ENCODE results near the gene RPRD2.
"Not testable (repeated sequence)": the region's sequence is repeated elsewhere in the genome, so short reads cannot be mapped to it uniquely, and the experiment has no call there.

Gene RPRD2

DNA sequence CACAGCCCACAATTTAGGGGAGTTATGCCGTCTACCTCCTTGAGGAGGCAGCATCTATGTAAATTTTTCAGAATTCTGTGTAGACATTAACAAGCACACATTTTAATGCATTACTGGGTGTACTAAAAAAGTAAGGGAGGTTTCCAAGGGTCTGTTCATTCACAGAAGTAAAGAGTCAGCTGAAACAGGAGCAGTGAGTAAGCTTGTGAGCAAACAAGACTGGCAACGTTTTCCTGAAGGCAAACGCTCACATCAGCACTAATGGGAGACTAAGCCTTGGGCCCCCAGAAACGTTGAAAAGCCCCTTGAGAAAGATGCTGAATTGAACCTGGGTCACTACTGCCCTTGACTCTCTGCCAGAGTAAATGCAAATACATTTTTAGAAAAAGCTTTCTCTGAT lies 25.7 kb downstream of the RPRD2 start:
- no peak for DNase-seq

DNA sequence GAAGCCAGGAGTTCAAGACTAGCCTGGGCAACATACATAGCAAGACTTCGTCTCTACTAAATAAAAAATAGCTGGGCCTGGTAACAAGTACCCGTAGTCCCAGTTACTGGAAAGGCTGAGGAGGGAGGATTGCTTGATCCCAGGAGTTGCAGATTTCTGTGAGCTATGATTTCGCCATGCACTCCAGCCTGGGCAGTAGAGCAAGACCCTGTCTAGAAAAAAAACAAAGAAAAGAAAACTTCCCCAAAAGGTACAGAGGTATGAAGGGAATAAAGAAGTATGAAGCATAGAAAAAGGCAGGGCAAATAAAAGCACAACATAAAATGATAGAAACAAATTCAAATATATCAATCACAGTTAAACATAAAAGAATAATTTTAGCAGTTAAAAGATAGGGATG lies 28.7 kb downstream of the RPRD2 start:
- no peak for DNase-seq

GRCh38 chr1:150395115-150395514 lies 31.2 kb downstream of the RPRD2 start:
- DNase-seq: not testable (repeated sequence)

DNA sequence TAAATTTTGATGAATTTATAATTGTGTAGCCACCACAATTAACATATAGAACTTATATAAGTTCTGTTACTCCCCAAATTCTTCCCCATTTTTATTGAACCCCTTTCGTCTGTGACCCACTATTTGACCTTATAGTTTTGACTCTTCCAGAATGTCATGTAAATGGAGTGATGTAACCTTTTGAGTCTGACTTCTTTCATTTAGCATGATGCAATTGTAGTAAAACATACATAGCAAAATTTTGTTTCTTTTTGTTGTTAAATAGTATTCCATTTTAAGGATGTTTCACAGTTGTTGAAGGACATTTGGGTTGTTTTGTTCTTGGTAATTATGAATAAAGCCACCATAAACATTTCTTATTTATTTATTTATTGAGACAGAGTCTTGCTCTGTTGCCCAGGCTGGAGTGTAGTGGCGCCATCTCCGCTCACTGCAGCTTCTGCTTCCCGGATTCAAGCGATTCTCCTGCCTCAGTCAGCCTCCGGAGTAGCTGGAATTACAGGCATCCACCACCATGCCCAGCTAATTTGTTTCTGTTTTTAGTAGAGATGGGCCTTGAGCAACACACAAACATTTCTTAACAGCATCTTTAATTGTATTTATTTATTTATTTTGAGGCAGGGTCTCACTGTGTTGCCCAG lies 33.6 kb downstream of the RPRD2 start:
- DNase-seq: no peak

DNA sequence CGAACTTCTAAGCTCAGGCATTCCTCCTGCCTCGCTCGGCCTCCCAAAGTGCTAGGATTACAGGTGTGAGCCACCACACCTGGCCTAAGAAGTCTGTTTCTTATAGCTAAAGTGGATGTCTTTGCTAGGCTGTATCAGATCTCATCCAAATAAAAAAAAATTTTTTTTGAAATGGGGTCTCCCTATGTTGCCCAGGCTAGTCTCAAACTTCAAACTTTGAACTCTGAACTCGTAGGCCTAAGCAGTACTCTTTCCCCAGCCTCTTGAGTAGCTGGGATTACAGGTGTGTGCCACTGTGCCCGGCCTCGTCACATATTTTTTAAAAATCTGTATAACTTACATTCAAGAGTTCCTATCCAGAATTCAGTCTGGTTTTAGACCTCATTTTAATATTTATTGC lies 40.5 kb downstream of the RPRD2 start:
- no peak for DNase-seq

DNA sequence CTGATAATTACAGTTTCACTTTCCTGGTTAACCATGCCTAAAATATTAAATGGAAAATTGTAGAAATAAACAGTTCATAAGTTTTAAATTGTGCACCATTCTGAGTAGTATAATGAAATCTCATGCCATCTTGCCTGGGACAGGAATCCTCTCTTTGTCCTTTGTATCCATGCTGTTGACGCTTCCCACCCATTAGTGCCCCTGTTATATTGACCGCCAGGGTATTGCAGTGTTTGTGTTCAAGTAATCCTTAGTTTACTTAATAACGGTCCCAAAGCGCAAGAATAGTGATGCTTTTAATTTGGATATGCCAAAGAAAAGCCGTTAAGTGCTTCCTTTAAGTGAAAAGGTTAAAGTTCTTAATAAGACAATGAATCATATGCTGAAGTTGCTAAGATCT lies 41.7 kb downstream of the RPRD2 start:
- no peak for DNase-seq

DNA sequence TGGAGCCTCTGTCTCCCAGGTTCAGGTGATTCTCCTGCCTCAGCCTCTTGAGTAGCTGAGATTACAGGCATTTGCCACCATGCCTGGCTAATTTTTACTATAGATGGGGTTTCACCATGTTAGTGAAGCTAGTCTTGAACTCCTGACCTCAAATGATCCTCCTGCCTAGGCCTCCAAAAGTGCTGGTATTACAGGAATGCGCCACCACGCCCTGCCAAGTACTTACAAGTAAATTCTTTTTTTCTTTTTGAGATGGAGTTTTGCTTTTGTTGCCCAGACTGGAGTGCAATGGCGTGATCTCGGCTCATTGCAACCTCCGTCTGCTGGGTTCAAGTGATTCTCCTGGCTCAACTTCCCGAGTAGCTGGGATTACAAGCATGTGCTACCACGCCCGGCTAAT lies 42.5 kb downstream of the RPRD2 start:
- DNase-seq: peak; percentile 6

DNA sequence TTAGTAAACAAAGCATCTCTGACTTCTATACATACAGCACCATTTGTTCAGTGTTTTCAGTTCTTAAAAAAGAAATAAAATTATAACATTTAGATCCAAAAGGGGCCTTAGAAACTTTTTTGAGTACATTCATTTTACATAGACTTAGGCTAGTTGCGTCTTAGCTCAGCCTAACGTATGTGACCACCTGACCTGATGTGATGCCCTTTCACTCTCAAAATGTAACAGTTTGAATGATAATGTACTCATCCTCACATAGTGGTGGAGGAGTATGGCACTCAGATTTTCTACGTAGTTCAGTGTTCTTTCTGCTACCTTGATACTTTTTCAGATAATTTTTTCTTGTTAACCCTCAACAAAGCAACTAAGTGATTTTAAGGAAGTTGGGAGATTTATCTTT lies 43.4 kb downstream of the RPRD2 start:
- no peak for DNase-seq

DNA sequence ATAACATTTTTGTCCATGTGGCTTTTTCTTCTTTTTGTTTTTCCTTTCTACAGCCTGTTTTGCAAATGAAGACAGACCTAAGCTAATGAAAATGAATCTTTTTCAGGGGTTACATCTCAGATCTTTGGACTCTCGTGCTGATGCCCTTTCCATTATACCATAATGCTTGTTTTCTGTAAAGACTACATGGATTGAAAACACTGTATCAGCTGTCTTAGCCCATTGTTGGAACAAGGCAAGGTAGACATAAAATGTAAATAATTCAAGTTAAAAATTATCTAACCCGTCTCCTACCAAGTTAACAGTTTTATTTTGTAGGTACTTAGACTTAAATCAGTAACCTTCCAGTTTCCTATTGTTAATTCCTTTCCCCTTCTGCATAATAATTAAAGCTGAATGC lies 44.9 kb downstream of the RPRD2 start:
- DNase-seq: no peak

DNA sequence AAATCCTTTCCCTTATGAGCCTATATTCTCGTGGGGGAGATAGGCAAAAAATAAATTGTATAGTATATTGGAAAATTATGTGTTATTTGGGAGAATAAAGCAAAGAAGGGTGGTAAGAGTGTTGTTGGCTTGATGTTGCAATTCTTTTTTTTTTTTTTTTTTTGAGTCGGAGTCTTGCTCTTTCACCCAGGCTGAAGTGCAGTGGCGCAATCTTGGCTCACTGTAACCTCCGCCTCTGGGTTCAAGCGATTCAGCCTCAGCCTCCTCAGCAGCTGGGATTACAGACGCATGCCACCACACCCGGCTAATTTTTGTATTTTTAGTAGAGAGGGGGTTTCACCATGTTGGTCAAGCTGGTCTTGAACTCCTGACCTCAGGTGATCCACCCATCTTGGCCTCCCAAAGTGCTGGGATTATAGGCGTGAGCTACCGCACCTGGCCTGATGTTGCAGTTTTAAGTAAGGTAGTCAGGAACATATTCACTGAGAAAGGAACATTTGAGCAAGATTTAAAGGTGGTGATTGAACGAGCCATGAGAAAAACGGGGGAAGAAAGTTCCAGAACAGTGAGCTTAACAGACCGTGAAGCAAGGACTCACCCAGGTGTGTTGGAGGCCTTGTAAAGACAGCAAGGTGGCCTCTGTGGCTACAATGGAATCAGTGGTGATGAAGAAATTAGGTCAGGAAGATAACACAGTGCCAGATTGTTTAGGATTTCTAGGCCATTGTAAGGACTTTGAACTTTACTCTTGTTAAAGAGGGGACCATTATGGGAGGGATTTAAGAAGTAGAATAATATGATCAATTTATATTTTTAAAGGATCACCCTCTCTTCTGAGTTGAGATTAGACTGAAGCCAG lies 45.8 kb downstream of the RPRD2 start:
- no peak for DNase-seq

DNA sequence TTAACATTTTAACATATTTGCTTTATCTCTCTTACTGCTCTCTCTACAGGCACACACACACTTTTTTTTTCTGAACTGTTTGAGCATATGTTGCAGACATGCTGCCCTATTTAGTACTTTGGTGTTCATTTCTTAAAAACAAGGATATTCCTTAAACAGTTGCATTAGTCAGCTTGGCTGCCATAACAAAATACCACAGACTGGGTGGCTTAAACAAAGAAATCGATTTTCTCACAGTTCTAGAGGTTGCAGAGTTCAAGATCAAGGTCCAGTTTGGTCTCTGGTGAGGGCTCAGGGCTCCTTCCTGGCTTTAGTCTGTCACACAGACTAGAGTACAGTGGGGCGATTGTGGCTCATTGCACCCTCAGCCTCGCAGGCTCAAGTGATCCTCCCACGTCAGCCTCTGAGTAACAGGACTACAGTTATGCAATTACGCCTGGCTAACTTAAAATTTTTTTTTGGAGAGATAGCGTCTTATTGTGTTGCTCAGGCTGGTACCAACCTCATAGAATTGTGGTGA lies 46.7 kb downstream of the RPRD2 start:
- DNase-seq: no peak

DNA sequence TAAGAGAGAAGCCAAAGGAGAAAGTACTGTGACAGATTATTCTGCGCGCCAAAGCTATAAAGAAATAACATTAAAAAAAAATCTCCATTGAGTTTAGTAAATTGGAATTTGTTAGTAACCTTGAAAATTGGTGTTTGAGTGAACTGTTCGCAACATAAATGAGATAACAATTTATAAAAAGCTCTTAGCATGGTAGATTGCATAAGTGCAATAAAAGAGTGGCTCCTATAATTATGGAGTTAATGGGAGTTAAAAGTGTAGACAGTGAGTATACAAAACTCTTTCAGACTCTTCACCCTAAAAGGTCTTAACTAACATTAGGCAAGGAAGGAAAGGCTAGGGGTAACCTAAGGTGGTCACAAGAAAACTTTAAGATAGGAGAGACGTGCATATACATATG lies 50.6 kb downstream of the RPRD2 start:
- no peak for DNase-seq

GRCh38 chr1:150415800-150416199 lies 51.9 kb downstream of the RPRD2 start:
- no peak for DNase-seq

DNA sequence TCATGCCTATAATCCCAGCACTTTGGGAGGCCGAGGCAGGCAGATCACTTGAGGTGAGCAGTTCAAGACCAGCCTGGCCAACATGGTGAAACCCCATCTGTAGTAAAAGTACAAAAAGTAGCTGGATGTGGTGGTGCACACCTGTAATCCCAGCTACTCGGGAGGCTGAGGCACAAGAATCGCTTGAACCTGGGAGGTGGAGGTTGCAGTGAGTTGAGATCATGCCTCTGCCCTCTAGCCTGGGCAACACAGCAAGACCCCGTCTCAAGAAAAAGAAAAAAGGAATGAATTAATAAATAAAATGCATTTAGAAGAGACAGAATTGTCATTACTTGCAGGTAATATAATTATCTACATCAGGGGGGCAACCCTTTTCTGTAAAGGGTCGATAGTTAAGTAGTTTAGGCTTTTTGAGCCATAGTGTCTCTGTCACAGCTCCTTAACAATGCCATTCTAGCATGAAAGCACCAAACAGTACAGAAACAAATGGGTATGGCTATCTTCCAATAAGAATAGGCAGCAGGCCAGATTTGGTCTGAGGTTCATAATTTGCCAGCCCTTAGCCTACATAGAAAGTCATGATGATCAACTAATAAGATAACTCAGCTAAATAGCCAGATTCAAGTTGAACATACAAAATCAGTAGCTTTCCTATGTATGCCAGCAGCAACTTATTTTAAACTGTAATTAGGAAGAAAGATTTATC lies 56.8 kb downstream of the RPRD2 start:
- no peak for DNase-seq

- no peak for DNase-seq
Observed at GRCh38 chr1:150422541-150422940, 58.6 kb downstream of the RPRD2 start.

- peak; percentile 9 for DNase-seq
Observed at GRCh38 chr1:150429805-150430204, 65.9 kb downstream of the RPRD2 start.

- no peak for DNase-seq
Observed at GRCh38 chr1:150441121-150441520, 77.2 kb downstream of the RPRD2 start.

- no peak for DNase-seq
Observed at GRCh38 chr1:150444232-150444631, 80.3 kb downstream of the RPRD2 start.

DNA sequence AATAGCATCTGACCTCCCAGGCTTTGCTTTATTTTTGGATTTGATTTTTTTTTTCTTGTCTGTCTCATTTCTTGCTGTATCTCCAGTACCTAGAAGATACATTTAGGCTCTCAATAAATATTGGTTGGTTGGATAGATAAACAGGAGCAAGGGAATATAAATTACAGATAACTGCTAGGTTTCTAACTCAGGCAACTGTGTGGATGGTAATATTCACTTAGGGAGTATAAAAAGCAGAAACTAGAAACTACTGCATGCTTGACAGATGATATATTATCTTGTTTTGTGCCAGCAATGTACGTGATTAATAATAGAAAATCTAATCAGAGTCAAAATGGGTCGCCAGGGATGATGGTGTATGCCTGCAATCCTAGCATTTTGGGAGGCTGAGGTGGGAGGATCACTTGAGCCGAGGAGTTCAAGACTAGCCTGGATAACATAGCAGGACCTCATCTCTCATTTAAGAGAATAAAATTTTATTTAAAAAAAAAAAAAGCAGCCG lies 92.2 kb downstream of the RPRD2 start:
- no peak for DNase-seq

GRCh38 chr1:150464422-150464826 lies 100.5 kb downstream of the RPRD2 start:
- DNase-seq: peak; percentile 40

DNA sequence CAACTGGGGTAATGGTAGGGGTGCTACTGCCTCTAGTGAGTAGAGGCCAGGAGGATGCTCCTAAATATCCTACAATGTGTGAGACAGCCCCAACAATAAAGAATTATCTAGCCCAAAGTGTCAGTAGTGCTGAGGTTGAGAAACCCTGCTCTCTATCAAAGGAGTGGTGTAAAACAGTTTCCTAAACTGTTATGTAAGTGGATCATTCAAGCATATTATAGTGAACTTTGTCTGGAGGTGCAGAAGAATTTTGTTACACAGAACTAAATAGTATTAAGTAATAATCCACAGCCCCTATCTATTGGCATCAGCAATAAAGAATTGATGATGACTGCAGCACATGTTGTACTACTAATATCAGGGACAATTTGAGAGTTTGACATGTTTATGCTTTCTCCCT lies 103.0 kb downstream of the RPRD2 start:
- DNase-seq: no peak

DNA sequence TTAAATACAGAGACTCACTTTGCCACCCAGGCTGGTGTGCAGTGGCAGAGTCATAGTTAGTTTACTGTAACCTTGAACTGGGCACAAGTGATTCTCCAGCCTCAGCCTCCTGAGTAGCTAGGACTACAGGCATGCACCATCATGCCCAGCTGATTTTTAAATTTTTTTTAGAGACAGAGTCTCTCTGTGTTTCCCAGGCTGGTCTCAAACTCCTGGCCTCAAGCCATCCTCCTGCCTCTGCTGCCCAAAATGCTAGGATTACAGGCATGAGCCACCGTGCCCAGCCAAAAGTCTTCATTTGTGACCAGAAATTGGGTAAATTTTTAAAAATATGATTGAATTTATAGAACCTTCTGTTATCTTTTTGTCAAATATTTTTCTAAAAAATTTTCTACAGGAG lies 105.3 kb downstream of the RPRD2 start:
- no peak for DNase-seq

DNA sequence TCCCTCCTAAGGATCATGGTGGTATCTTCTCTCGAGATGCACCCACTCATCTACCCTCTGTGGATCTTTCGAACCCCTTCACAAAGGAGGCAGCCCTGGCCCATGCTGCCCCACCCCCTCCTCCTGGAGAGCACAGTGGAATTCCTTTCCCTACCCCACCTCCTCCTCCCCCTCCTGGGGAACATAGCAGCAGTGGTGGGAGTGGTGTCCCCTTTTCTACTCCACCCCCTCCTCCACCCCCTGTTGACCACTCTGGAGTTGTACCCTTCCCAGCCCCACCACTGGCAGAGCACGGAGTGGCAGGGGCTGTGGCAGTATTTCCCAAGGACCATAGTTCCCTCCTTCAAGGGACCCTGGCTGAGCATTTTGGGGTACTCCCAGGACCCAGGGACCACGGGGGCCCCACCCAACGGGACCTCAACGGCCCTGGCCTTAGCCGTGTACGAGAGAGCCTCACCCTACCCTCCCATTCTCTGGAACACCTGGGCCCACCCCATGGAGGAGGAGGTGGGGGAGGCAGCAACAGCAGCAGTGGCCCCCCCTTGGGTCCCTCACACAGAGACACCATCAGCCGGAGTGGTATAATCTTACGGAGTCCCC lies 108.8 kb downstream of the RPRD2 start:
- no peak for DNase-seq
